ENCODE measurements around the gene TRAF6. TPM values are rescaled to one million over a fixed set of nuclear protein-coding genes. Genes with fewer than 3 reads are reported as not detected.

TRAF6 gene
- total and polyA plus RNA-seq, 2 of the 13 experiments (the other 11 are each of a cell fraction or from before 2014, with no cell fraction given) = 3.3 to 5.9 TPM

DNA sequence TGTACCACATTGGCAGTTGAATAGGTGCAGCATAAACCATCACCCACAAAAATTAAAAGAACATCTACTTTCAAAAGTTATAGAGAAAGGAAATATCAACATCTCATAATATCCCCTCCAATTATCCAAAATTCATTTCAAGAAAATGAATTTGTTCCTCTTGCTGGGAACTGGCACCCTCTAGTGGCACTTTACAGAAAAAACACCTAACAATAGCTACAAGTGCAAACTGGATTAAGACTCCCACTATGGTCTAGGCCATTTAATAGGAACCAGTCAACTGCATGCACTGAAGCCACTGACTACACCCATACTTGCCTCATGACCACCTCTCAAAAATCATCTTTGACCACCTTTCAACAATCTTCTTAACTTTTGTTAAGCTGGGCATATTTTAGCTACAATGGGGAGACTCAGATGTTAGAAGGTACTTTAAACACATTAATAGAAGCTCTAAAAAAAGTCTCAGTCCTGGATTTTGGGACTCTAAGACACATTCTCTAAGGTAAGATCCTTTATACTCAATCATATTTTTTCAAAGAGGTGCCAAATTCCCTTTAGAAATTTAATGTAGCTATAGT lies 17.3 kb downstream of the TRAF6 start:
- in situ Hi-C loops (cut with HindIII; ENCODE audit: extremely low pct_ligation_motif_present, low pct_unique_long_range_greater_than_20kb) = loop anchor here (10.0 to 25.0 kb wide), 2 partner anchors 58 to 881 kb away; partner anchors contain the start of gene FJX1
- intact Hi-C loops (cut with micrococcal nuclease; ENCODE audit: unreplicated experiment) = loop anchor here (1.0 kb wide), 1 partner anchor 186 kb away; no protein-coding TSS in a partner anchor
- ATAC-seq (peak; percentile 66; the same call in 2 of the 3 replicates), FAIRE-seq (peak; percentile 64), DNase-seq (ENCODE audit: low spot score) (peak; percentile 35)
- no peaks in the 10 kb centered on the region for H3K4me1 ChIP-seq (ENCODE audit: insufficient read depth, low read length)
- no peaks in the 10 kb centered on the region for H3K79me2 ChIP-seq (ENCODE audit: insufficient read depth, low read length)
- no peak overlapping the region for H2AFZ ChIP-seq (ENCODE audit: low read length)
- no peaks in the 10 kb centered on the region for H3K27me3 ChIP-seq (ENCODE audit: control insufficient read depth in 1 of 2, insufficient read depth in 2 of 2, low read length in 2 of 2)
- H3K4me2 ChIP-seq (ENCODE audit: low read depth, low read length) = no peak overlapping the region
- H3K9me3 ChIP-seq (ENCODE audit: low read length) = no peaks in the 10 kb centered on the region
- peaks cover 18 to 44% of the 10 kb centered on the region in 2 experiments for H3K36me3 ChIP-seq (replicated peaks in 1 of 2; ENCODE audit: control insufficient read depth in 1 of 2, insufficient read depth in 2 of 2, low read length in 2 of 2)
- 0 out of 2 replicates have a peak, but pooled peaks cover 3% of the 10 kb centered on the region for H4K20me1 ChIP-seq (ENCODE audit: insufficient read depth, low read length)
- ChIA-PET POLR2A (interaction anchor here (0.7 to 1.0 kb wide), 2 partner anchors 14 to 18 kb away, joined by 3 read pairs; partner anchors contain the start of gene TRAF6), CTCF (ENCODE audit: low intra/inter-chr PET ratio, low total read pairs) (interaction anchor here (2.1 kb wide), 1 partner anchor 186 kb away, joined by 18 read pairs; no protein-coding TSS in a partner anchor)
- TF ChIP-seq, protein P1, sequence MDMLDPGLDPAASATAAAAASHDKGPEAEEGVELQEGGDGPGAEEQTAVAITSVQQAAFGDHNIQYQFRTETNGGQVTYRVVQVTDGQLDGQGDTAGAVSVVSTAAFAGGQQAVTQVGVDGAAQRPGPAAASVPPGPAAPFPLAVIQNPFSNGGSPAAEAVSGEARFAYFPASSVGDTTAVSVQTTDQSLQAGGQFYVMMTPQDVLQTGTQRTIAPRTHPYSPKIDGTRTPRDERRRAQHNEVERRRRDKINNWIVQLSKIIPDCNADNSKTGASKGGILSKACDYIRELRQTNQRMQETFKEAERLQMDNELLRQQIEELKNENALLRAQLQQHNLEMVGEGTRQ (IDR thresholded peaks at IDR 0.05; ENCODE audit: low read depth, low read length) = no peak
- TF ChIP-seq, protein P1 (CRISPR knock-in tag; IDR thresholded peaks at IDR 0.05; ENCODE audit: borderline replicate concordance) = no peak
- no peak for TF ChIP-seq KAT8 (CRISPR knock-in tag; IDR thresholded peaks at IDR 0.05)
- TF ChIP-seq SNAPC2 (CRISPR knock-in tag; IDR thresholded peaks at IDR 0.05) = no peak
- no peak for TF ChIP-seq GATA4 (IDR thresholded peaks at IDR 0.05; ENCODE audit: borderline replicate concordance, low read depth)
- TF ChIP-seq SMARCE1 (IDR thresholded peaks at IDR 0.05; ENCODE audit: borderline replicate concordance) = no peak
- no peak for TF ChIP-seq REPIN1 (CRISPR knock-in tag; IDR thresholded peaks at IDR 0.05; ENCODE audit: borderline replicate concordance, low read depth)
- peak; percentile 25; the same call in 1 of the 2 replicates for TF ChIP-seq SMC3 (IDR thresholded peaks at IDR 0.05; ENCODE audit: low read length)
- TF ChIP-seq ZKSCAN1 (IDR thresholded peaks at IDR 0.05; ENCODE audit: low read length) = peak; percentile 87
- TF ChIP-seq, protein P2, sequence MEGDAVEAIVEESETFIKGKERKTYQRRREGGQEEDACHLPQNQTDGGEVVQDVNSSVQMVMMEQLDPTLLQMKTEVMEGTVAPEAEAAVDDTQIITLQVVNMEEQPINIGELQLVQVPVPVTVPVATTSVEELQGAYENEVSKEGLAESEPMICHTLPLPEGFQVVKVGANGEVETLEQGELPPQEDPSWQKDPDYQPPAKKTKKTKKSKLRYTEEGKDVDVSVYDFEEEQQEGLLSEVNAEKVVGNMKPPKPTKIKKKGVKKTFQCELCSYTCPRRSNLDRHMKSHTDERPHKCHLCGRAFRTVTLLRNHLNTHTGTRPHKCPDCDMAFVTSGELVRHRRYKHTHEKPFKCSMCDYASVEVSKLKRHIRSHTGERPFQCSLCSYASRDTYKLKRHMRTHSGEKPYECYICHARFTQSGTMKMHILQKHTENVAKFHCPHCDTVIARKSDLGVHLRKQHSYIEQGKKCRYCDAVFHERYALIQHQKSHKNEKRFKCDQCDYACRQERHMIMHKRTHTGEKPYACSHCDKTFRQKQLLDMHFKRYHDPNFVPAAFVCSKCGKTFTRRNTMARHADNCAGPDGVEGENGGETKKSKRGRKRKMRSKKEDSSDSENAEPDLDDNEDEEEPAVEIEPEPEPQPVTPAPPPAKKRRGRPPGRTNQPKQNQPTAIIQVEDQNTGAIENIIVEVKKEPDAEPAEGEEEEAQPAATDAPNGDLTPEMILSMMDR (CRISPR knock-in tag; IDR thresholded peaks at IDR 0.05) = peak; percentile 71
- TF ChIP-seq, protein P3, sequence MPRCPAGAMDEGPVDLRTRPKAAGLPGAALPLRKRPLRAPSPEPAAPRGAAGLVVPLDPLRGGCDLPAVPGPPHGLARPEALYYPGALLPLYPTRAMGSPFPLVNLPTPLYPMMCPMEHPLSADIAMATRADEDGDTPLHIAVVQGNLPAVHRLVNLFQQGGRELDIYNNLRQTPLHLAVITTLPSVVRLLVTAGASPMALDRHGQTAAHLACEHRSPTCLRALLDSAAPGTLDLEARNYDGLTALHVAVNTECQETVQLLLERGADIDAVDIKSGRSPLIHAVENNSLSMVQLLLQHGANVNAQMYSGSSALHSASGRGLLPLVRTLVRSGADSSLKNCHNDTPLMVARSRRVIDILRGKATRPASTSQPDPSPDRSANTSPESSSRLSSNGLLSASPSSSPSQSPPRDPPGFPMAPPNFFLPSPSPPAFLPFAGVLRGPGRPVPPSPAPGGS (CRISPR knock-in tag; IDR thresholded peaks at IDR 0.05) = no peak
- TF ChIP-seq STAG1 (CRISPR knock-in tag; IDR thresholded peaks at IDR 0.05) = peak; percentile 70
- BruUV-seq (replicated peaks) = no TSS peak
- H3K9ac ChIP-seq (ENCODE audit: insufficient read depth, low read depth, low read length) = no peak overlapping the region
- no peak overlapping the region for H3K4me3 ChIP-seq (replicated peaks in 1 of 3; ENCODE audit: insufficient read depth in 1 of 3, low read depth in 2 of 3, low read length in 3 of 3)
- H3K27ac ChIP-seq (ENCODE audit: extremely low read length, insufficient read depth, low read length) = no peak overlapping the region

All from HepG2 (cell line).